GM19239 (cell line): ENCODE results near the gene GNB1L.

ENCODE experiments used
- DNase-seq: peaks from one replicate; pipeline ENCODE4 v3.0.0; 2011; ENCODE audit warnings: low spot score; ENCODE audit not compliant: insufficient read length
- FAIRE-seq: peaks from 2 replicates; lab custom pipeline; 2011; peaks lifted over from hg19 to GRCh38; lab: Jason Lieb, UNC

The GNB1L gene

DNA sequence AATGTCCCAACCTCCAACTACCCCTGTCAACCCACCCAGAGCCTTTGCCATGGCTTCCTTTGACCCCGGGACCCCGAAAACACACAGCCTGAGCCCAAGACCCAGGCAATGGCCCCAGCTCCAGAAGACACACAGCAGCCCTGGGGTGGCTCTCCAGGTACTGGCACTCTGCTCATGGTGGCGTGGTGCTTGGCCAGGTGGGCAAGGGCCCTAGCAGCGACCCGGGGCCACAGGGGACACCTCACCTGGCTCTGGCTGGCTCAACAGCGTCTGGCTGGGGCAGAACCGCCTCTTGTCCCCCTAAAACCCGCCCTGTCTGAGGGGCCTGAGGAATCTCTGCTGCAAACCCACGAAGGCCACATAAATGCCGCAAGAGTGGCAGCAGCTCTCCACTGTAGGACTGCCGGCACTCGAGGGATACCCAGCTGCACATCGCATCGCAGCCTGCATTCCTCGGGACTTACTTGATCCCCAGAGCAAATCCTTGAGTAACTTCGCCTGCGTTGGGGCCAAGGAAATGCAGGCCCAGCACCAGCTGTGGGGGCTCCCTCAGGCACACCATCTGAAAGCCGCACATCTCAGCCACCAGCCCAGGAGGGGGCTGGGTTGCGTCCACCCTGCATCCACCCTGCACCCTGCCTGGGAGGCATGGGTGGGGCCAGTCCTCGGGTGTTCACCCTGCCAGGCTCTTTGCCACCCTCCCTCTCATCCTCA is 23.1 kb upstream of the GNB1L start:
- no peak for DNase-seq
- no peak for FAIRE-seq

- no peak for DNase-seq
Measured at GRCh38 chr22:19876941-19877625, 22.4 kb upstream of the GNB1L start.

DNA sequence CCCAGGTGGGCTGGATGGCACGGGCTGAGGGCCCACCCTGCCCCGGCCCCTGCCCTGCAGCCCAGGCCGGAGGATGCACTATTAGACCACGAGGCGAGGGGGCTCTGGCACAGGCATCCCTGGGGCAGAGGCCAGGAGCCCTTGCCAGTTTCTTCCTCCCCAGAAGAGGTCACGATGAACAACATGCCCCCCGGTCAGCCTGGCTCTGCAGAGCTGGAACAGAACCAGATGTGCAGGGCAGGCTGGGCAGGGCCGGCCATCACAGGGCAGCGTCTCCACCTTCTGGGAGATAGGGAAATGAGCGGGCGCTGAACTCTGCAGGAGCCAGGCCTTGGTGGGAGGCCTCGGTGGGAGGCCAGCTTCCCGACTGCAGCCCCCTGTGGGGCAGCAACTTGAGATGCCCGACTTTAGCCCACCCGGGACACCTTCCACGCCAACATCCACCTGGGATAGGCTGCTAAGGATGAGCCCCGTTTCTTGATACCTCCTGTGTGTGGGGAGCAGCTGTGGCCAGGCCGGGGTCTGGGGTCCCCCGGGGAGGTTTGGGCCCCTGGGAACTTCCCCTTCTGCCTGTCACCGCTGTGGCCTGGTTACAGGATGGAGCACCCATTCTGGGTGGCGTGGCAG is 21.8 kb upstream of the GNB1L start:
- FAIRE-seq, result no peak
- no peak for DNase-seq

More at GRCh38 chr22:19876941-19877625, 22.4 kb upstream of the GNB1L start:
- no peak for FAIRE-seq

- no peak for FAIRE-seq
- DNase-seq, result no peak
Measured at GRCh38 chr22:19875531-19876313, 21.0 kb upstream of the GNB1L start.

GRCh38 chr22:19875061-19875530 is 20.4 kb upstream of the GNB1L start:
- no peak for FAIRE-seq

DNA sequence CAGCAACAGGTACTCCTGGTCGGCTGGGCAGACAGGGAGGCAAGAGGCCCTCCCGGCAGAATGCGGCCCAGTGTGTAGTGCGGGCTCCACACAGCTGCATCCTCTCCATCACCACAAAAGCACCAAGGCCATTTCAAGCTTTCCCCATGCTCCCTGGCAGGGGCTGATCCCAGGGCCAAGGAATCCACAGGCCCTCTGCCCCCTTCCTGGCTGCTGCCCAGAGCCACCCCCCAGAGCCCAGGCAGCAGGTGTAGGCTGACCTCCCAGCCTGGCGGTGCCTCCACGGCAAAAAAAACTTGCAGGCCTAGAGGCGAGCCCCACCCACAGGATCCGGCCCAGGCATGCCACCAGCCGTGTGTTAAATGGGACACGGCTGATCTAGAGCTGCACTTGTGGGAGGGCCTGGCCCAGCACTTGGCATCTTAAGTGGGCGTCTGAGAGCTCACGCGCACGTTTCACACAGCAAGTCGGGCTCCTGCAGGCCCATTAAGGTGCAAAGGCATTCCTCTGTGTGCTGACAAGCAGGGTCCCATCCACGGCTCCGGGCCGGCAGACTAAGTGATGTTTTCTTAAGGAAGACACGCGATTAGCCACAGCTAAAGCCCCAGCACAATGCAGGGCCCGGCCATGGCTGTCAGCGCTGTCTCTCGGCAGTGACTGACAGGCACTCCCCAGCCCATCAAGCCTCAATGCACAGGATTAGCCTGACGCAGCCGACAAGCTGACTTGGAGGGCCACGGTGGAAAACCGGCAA is 19.8 kb upstream of the GNB1L start:
- DNase-seq (no peak), FAIRE-seq (no peak)

More at GRCh38 chr22:19875061-19875530, 20.4 kb upstream of the GNB1L start:
- no peak for DNase-seq

GRCh38 chr22:19873960-19874306 is 19.3 kb upstream of the GNB1L start:
- FAIRE-seq (no peak), DNase-seq (no peak)

- FAIRE-seq (no peak), DNase-seq (no peak)
Measured at GRCh38 chr22:19873138-19873959, 18.7 kb upstream of the GNB1L start.

- DNase-seq (no peak), FAIRE-seq (no peak)
Measured at GRCh38 chr22:19872779-19873137, 18.1 kb upstream of the GNB1L start.

DNA sequence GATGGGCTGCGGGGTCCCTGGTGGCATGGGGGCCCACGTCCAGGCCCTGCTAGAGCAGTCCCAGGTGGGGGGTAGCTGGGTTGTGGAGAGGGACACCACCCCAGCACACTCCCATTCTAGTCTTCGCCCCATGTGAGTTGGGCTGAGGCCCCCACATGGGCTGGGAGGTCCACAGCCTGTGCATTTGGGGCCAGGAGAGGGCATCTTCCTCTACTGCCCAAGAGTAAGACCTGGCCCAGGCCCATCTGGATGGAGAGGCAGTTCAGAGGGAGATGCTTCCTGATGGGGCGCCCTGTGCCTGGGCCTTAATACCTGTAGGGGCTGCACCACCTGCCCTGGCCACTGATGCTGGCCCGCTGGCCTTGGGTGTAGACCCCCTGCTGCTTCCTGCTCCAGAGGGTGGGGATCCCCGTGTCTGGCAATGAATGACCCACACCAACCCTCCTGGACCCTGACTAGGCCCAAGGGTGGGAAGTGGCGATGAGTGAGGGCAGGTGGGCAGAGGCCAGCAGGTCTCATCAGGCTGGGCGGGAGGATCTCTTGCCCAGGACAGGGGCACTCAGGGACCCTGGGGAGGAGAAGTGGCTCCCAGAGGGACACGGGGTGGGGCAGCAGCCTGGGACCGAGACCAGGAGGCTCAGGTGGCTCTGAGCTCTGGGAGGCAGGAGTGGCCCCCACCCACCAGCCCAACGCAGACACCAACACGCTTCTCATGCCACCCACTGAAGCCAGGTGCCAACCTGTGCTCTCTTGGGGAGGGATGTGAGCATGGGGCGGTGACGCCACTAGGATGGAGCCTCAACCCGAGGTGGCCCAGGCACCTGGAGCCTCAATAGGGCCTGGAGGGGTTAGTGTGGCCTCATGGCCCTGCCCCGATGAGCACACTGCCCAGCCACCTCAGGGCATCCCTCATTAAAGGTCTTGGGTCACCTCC is 17.4 kb upstream of the GNB1L start:
- DNase-seq (no peak), FAIRE-seq (no peak)

GRCh38 chr22:19871023-19871844 is 16.6 kb upstream of the GNB1L start:
- DNase-seq (no peak), FAIRE-seq (no peak)

GRCh38 chr22:19870153-19871022 is 15.7 kb upstream of the GNB1L start:
- FAIRE-seq (no peak), DNase-seq (no peak)

GRCh38 chr22:19869497-19870152 is 15.0 kb upstream of the GNB1L start:
- FAIRE-seq (no peak), DNase-seq (no peak)

DNA sequence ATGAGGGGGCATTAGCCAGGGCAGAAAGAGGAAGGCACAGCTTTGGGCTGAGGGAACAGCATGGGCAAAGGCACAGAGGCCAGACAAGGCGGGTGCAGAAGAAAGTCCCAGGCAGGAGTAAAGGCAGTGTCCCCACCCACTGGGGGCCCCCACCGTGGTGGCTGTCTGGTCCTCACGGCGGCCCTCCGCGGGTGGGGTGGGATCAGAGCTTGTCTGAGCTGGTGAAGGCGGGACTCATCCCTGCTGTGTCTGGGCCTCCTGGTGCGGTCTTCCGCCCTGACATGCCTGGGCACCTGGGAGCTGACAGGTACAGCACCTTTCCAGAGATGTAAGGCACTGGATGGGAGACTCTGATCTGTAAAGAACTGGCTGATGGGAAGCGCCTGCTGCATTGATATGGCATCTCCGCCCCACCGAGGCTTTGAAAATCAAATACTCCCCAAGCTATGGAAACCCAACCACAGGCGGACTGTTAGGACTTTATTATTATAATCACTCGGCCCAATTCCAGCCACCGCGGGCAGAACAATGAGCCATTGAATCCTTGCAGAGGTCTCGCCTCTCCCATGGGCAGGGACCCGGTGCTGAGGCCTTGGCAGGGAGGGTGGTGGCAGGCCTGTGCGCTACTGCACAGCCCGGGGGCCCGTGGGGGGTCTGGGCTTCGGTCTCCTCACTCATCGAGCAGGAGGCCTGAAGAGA is 14.2 kb upstream of the GNB1L start:
- FAIRE-seq, result no peak
- DNase-seq, result no peak

DNA sequence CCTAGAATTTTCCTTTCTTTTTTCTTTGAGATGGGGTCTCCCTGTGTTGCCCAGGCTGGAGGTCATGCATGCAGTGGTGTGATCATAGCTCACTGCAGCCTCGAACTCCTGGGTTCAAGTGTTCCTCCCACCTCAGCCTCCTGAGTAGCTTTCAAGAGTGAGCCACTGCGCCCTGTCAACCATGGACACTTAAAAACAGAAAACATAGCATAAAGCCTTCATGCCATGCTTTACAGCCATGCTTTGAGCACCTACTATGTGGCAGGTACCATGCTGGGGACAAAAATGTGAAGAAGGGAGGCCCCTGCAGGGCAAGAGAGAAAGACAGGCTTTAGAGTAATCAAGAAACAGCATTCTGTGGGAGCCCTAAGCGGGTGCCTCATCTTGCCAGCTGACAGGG is 13.7 kb upstream of the GNB1L start:
- DNase-seq (no peak), FAIRE-seq (no peak)
